ENCODE results near the gene SSPN. TPM values are rescaled to one million over a fixed set of nuclear protein-coding genes. Genes with fewer than 3 reads are reported as not detected.
A peak's percentile ranks its signal among the peaks of the same experiment; 100 is the strongest.

The SSPN gene
- total RNA-seq (2014; rRNA removed; shearing (Covaris generic)) = 35.6 and 37.1 TPM in 2 replicates

GRCh38 chr12:26195250-26195640, at the start of gene SSPN:
Gene SSPN, plus strand, starts transcription at chr12:26195573. Its CDS starts 100 bp downstream, at chr12:26195673.
- no peaks in the 10 kb centered on the region for H3K27me3 ChIP-seq (replicated peaks)
- H3K27ac ChIP-seq = peak within 1 kb of the TSS; percentile 78
- peak; percentile 78 for DNase-seq (ENCODE audit: low read depth in 1 of 2, low spot score in 2 of 2)
- H3K4me3 ChIP-seq = peak within 1 kb of the TSS; percentile 51
- H3K4me1 ChIP-seq (replicated peaks) = peaks cover 55% of the 10 kb centered on the region
- no peaks in the 10 kb centered on the region for H3K36me3 ChIP-seq
- no peaks in the 10 kb centered on the region for H3K9me3 ChIP-seq (replicated peaks)

DNA sequence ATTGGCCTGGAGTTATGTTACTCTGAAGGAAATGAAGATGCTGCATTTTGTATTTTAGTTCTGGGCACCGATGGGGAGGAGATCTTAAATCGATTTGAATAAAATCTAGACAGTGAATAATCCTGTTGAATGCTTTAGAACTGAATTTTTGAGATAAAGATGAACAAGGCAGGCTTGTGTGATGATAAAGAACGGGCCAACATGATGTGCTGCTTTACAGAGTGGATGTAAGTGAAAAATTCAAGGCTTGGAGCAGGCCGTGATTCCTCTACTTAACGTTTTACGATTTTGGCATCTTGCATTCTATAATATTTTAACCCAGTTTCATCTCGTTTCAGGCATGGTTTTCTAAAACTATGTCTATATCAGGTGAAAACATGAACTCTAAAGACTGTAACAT, 47.1 kb upstream of the SSPN start:
- no peaks in the 10 kb centered on the region for H3K27me3 ChIP-seq (replicated peaks)
- H3K27ac ChIP-seq = no peak overlapping the region
- no peak for DNase-seq (ENCODE audit: low read depth in 1 of 2, low spot score in 2 of 2)
- H3K36me3 ChIP-seq = no peaks in the 10 kb centered on the region
- H3K9me3 ChIP-seq (replicated peaks) = no peaks in the 10 kb centered on the region
- H3K4me3 ChIP-seq = no peak overlapping the region
- H3K4me1 ChIP-seq (replicated peaks) = peaks cover 33% of the 10 kb centered on the region

- no peak overlapping the region for H3K4me3 ChIP-seq
- H3K4me1 ChIP-seq (replicated peaks) = peaks cover 49% of the 10 kb centered on the region
- no peaks in the 10 kb centered on the region for H3K27me3 ChIP-seq (replicated peaks)
- DNase-seq (ENCODE audit: low read depth in 1 of 2, low spot score in 2 of 2) = no peak
- no peaks in the 10 kb centered on the region for H3K9me3 ChIP-seq (replicated peaks)
- no peaks in the 10 kb centered on the region for H3K36me3 ChIP-seq
- H3K27ac ChIP-seq = peak overlapping the region; percentile 90
Observed at GRCh38 chr12:26149968-26150500, 45.3 kb upstream of the SSPN start.

- peak overlapping the region; percentile 90 for H3K27ac ChIP-seq
- H3K36me3 ChIP-seq = no peaks in the 10 kb centered on the region
- DNase-seq (ENCODE audit: low read depth in 1 of 2, low spot score in 2 of 2) = peak in 1 of 2 experiments; percentile 62
- H3K27me3 ChIP-seq (replicated peaks) = no peaks in the 10 kb centered on the region
- H3K9me3 ChIP-seq (replicated peaks) = no peaks in the 10 kb centered on the region
- peaks cover 57% of the 10 kb centered on the region for H3K4me1 ChIP-seq (replicated peaks)
- no peak overlapping the region for H3K4me3 ChIP-seq
Observed at GRCh38 chr12:26150736-26151450, 44.5 kb upstream of the SSPN start.

DNA sequence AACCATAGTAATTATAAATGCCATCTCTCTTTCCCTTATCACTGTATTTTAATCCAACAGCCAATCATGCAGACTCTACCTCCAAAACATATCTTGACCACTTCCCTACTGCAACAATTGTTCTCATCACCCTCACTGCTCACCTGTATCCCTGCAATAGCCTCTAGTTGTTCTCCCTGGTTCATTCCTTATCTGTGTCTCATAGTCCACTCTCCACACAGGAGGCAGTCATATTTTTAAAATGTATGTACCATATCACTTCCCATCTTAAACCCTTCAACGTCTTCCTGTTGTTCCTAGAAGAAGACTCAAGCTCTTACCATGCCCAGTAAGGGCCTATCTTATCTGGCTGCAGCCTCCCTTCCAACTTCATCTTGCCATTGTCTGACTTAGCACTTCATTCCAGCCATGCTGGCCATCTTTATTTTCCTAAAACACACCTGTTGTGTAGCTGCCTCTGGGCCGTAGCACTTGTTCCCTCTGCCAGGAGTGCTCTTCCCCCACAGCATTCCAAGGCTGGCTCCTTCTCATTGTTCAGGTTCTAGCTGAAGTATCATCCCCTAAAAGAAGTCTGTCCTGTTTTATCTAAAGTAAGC, 42.8 kb upstream of the SSPN start:
- Histone ChIP-seq H3K36me3 (no peaks in the 10 kb centered on the region), H3K27me3 (replicated peaks) (no peaks in the 10 kb centered on the region), H3K9me3 (replicated peaks) (no peaks in the 10 kb centered on the region), H3K4me3 (no peak overlapping the region), H3K27ac (peak overlapping the region; percentile 90), H3K4me1 (replicated peaks) (peaks cover 67% of the 10 kb centered on the region)
- no peak for DNase-seq (ENCODE audit: low read depth in 1 of 2, low spot score in 2 of 2)

DNA sequence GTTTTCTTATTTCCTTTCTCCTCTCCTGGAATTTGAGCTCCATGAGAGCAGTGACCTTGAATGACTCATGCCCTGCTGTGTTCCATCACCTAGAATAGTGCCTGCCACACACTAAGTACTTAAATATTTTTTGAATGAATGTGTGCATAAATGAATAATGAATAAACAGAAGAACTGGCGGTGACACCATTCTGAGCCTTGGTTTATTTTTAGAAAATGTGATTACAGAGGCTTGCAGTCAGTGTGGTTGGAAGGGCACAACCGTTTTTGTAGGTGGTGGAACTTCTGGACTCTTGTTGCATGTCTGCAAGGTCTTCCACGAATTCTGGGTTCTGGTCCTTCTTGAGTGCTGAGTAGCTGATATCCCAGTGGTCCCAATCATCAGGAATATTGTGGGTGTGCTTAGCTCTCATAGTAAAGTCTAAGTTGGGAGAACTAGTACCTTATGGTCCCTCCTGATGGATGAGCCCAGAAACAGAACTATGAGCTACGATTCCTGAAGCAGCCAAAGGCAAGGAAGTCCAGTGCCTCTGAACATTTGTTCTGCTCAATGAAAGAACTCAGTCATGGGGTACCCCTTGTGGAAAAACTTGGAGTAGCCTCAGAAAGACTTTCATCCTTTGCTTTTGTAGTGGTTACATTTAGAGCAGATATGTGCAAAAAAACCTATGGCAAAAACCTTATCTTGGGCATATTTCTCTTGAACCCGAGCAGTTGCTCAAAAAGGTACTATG, 41.8 kb upstream of the SSPN start:
- Histone ChIP-seq H3K36me3 (no peaks in the 10 kb centered on the region), H3K4me1 (replicated peaks) (peaks cover 67% of the 10 kb centered on the region), H3K27me3 (replicated peaks) (no peaks in the 10 kb centered on the region), H3K4me3 (no peak overlapping the region), H3K27ac (peak overlapping the region; percentile 90), H3K9me3 (replicated peaks) (no peaks in the 10 kb centered on the region)
- peak; percentile 81 to 95 for DNase-seq (ENCODE audit: low read depth in 1 of 2, low spot score in 2 of 2)

DNA sequence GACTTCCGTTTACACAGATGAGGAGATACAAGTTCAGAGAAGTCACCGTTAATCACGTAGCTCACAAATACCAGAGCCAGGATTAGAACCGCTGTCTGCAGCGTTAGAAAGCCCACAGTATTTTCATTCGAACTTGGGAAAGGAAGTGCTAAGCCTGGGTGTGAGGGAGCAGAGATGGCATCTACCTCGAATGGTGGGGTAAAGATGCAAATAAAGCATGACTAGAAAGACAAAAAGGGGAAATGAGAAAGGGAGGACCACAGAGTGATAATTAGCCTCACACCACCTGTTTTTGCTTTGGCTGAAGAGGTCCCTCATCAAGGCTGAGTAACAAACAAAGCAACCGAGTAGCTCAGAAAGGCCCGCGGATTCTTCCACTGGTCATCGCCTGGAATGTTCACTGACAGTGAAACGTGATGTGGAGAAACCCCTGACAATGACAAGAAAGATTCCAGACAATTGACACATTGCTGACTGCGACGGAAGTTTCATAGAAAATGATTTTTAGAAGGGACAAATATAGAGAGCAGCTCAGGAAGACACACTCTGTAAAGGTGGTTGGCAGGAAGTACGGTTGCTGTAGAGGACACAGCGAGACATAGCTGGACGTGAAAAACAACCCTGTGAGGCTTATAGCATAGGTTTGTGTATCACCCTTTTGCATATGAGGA, 39.0 kb upstream of the SSPN start:
- H3K4me3 ChIP-seq = no peak overlapping the region
- no peaks in the 10 kb centered on the region for H3K27me3 ChIP-seq (replicated peaks)
- H3K9me3 ChIP-seq (replicated peaks) = no peaks in the 10 kb centered on the region
- peak; percentile 48 to 57 for DNase-seq (ENCODE audit: low read depth in 1 of 2, low spot score in 2 of 2)
- H3K36me3 ChIP-seq = no peaks in the 10 kb centered on the region
- peak overlapping the region; percentile 50 for H3K27ac ChIP-seq
- H3K4me1 ChIP-seq (replicated peaks) = peaks cover 52% of the 10 kb centered on the region

- Histone ChIP-seq H3K4me1 (replicated peaks) (peaks cover 45% of the 10 kb centered on the region), H3K9me3 (replicated peaks) (no peaks in the 10 kb centered on the region), H3K4me3 (no peak overlapping the region), H3K27me3 (replicated peaks) (no peaks in the 10 kb centered on the region), H3K27ac (peak overlapping the region; percentile 50), H3K36me3 (no peaks in the 10 kb centered on the region)
- DNase-seq (ENCODE audit: low read depth in 1 of 2, low spot score in 2 of 2) = no peak
Observed at GRCh38 chr12:26157001-26157400, 38.4 kb upstream of the SSPN start.

- Histone ChIP-seq H3K36me3 (no peaks in the 10 kb centered on the region), H3K27me3 (replicated peaks) (no peaks in the 10 kb centered on the region), H3K27ac (no peak overlapping the region), H3K4me3 (no peak overlapping the region), H3K9me3 (replicated peaks) (no peaks in the 10 kb centered on the region), H3K4me1 (replicated peaks) (peaks cover 34% of the 10 kb centered on the region)
- DNase-seq (ENCODE audit: low read depth in 1 of 2, low spot score in 2 of 2) = no peak
Observed at GRCh38 chr12:26158078-26158764, 37.2 kb upstream of the SSPN start.

DNA sequence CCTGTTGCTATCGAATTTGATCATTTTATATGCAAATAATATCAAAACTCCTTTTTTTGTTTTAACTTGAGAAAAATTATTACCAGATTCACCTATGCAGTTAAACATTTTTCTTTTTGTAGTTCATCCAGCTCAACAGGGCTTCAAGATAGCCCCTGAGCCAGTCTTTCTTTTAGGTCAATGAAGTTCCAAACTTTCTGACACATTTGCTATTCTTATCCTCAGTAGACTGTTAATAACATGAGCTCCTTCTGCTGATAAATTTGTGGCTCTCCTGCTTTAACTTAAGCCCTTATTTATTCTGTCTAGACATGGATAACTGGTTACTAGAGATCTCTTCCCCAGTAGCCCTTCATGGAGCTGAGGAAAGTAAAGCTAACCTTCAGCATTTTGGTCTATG, 33.2 kb upstream of the SSPN start:
- H3K27ac ChIP-seq = no peak overlapping the region
- DNase-seq (ENCODE audit: low read depth in 1 of 2, low spot score in 2 of 2) = no peak
- no peak overlapping the region for H3K4me3 ChIP-seq
- H3K36me3 ChIP-seq = no peaks in the 10 kb centered on the region
- H3K9me3 ChIP-seq (replicated peaks) = no peaks in the 10 kb centered on the region
- no peaks in the 10 kb centered on the region; the same call in 1 of the 2 replicates for H3K4me1 ChIP-seq (replicated peaks)
- no peaks in the 10 kb centered on the region for H3K27me3 ChIP-seq (replicated peaks)

DNA sequence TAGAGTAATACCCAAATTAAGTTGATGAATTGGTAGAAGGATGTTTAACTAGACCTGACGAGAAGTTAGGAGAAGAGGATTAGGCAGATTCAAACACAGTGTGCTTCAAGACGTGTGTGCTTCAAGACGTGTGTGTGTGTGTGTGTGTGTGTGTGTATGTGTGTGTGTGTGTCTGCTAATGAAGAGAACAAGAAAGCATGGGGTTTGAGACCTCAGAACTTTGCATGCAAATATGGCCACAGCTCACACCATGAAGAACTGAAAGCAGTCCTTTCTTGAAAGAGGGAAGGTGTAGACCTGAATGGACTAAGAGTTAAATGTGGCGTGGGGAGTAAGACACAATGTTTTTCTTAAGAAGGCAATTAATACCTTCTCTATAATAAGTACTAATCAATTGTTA, 32.5 kb upstream of the SSPN start:
- H3K36me3 ChIP-seq = no peaks in the 10 kb centered on the region
- no peak overlapping the region for H3K4me3 ChIP-seq
- no peak for DNase-seq (ENCODE audit: low read depth in 1 of 2, low spot score in 2 of 2)
- H3K4me1 ChIP-seq (replicated peaks) = no peaks in the 10 kb centered on the region; the same call in 1 of the 2 replicates
- H3K27ac ChIP-seq = no peak overlapping the region
- no peaks in the 10 kb centered on the region for H3K27me3 ChIP-seq (replicated peaks)
- no peaks in the 10 kb centered on the region for H3K9me3 ChIP-seq (replicated peaks)

DNA sequence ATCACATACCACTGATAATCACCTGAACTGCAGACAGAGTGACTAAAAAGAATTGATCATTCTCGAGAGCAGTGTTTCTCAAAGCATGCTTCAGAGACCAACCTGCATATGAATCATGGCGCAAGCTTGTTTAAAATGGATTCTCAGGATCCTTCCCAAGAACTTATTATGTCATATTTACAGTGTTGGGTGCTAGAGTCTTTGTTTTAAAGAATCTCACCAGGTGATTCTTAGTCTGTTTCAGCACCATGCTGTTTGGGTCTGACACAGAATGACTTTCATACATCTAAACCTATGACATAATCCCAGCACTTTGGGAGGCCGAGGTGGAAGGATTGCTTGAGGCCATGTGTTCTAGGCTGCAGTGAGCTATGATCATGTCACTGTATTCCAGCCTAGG, 31.3 kb upstream of the SSPN start:
- H3K27me3 ChIP-seq (replicated peaks) = no peaks in the 10 kb centered on the region
- no peaks in the 10 kb centered on the region; the same call in 1 of the 2 replicates for H3K4me1 ChIP-seq (replicated peaks)
- no peaks in the 10 kb centered on the region for H3K9me3 ChIP-seq (replicated peaks)
- no peak overlapping the region for H3K4me3 ChIP-seq
- no peaks in the 10 kb centered on the region for H3K36me3 ChIP-seq
- no peak for DNase-seq (ENCODE audit: low read depth in 1 of 2, low spot score in 2 of 2)
- H3K27ac ChIP-seq = no peak overlapping the region

DNA sequence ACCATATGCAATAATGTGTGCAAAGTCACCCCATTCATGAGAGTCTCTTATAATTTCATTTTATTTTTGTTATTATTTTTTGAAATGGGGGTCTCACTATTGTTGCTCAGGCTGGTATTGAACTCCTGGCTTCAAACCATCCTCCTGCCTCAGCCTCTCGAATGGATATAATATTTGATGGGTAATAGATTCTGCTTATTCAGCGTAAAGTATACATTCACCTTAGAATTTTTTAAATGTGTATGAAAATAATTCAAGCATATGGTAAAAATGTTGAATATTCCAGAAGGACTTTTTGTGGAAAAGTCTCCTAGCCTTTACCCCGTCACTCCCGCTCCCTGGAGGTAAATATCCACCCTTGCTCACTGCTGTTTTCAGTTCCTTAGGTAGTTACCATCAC, 23.4 kb upstream of the SSPN start:
- Histone ChIP-seq H3K4me1 (replicated peaks) (no peaks in the 10 kb centered on the region), H3K4me3 (no peak overlapping the region), H3K27ac (no peak overlapping the region), H3K27me3 (replicated peaks) (no peaks in the 10 kb centered on the region), H3K36me3 (no peaks in the 10 kb centered on the region), H3K9me3 (replicated peaks) (no peaks in the 10 kb centered on the region)
- DNase-seq (ENCODE audit: low read depth in 1 of 2, low spot score in 2 of 2) = no peak
